Medulla oblongata (tissue), 1 donor: Measurements from ENCODE around the gene RNF227.
A peak's percentile ranks its signal among the peaks of the same experiment; 100 is the strongest.

Experiments used
- DNase-seq: peaks from one replicate; pipeline ENCODE4 v3.0.0-alpha.2; 2015; ENCODE audit errors: extremely low spot score

The RNF227 gene

GRCh38 chr17:7930841-7931631 is 14.9 kb upstream of the RNF227 start:
- DNase-seq = no peak

- peak; percentile 37 for DNase-seq
Observed at GRCh38 chr17:7929158-7930023, 13.3 kb upstream of the RNF227 start, which contains the start of gene KCNAB3. KCNAB3 (minus strand) TSS chr17:7929856; CDS start chr17:7929435, 421 bp downstream.

DNA sequence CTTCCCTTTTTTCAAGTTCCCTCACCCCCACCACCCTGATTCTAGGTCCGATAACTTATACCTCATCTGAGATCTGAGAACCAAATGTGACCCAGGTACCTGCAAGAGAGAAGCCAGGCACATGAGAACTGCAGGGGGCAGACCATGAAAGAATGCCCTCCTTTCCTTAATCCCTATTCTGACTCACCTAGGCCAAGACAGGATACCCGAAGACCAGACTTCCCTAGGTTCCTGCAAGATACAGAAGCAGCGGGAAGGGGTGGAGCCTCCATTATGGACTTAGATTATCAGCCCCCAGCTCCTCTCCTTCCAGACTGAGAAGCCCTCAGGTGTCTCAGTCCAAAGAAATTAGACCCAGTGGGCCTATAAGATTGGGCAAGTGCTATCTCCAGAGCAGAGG is 11.5 kb upstream of the RNF227 start:
- DNase-seq = no peak

DNA sequence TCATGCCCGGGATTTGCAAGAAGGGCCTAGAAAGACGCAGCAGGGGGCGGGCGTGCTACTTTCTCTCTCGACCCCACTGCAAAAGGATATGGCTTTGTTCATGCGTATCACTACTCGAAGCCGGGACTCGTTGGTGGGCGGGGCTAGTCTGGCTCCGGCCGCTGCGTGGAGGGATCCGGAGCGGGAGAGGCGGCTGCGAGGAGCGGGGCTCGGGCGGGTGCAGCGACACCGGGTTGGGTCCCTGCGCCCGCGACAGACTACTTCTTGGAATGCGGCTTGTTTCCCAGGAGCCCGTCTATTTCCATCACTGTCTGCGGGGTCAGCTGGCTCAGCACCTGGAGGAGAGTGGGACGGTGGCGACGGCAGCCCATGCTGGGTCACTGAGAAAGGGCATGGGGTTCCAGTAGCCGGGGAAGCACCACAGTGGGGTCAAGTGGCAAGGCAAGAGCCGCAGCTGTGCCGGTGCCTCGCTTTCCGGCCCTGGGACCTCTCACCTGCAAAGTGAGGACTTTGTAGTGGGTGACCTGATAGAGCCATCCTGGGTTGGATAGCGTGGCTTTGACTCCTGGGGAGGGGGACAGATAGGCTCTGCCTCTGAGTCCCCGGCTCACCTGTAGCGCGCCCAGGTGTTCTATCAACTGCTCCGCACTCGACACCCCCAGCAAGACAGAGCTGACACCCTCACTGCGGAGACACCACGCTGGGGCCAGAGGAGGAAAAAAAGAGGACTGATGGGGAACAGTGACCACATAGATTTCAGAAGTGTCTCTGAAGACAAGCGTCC is 6.9 kb upstream of the RNF227 start:
- peak; percentile 80 for DNase-seq

DNA sequence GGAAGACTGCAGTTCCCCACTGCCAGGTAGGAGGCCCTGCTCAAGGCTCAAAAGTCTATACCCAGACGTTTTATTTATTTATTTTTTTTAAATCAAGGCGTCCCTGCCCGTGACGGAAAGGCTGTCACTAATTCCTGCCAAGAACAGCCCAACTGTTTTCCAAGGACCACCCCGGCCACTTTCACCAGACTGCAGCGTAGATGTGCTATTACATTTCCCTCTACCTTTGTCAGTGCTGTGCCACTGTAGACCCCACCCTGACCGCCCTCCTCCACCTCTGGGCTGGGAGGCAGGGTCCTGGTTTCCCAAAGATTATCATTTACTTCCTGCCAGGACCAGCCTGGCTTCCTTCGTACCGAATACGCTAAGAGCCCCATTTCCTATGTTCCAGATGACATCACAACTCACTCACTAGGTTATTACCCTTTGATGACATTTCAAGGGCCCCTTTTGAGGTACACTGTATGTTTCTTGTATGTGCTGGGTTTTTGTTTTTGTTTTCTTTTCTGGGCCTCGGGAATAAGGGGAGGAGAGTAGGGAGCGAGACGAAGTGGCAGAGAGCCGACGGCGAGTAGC is 6.3 kb upstream of the RNF227 start:
- no peak for DNase-seq

DNA sequence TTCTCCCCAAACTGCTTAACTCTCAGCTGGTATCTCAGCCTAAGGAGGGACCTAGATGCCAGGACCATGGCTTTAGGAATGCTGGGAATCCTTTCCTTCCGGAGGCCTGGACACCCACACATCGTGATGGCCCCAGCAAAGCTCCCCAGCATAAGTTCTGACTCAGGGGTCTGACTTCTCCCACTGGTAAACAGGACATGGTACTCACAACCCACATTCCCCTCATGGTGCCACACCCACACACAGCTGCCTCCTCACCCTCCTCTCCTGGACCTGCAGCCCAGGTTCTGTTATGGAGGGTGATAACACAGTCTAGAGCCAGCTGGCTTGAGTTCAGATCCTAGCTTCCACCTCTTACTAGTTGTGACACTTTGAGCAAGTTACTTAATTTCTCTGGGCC is 719 bp upstream of the RNF227 start:
- DNase-seq = no peak

- no peak for DNase-seq
Observed at GRCh38 chr17:7916385-7916682, 245 bp upstream of the RNF227 start.

DNA sequence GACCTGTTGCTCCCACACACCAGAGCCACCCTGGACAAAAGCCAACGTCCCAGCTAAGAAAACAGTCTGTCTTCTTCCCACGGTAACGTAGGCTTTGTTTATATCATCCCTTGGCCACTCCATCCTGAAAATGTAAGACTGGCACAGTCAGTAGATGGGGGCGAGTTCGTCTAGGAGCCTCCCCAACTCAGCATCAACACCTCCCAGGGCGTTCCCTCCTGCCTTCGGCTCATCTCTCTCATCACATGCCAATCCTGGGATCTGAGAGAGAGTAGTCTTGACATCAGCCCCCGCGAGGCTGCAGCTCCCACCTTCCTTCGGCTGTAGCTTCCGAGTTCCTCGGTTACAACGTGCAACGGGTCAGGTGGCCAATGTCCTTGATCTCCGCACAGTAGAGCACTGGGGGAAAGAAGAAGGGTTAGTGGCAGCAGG is 894 bp downstream of the RNF227 start:
- DNase-seq = no peak

GRCh38 chr17:7912927-7913524 is 3.1 kb downstream of the RNF227 start:
- peak; percentile 83 for DNase-seq

DNA sequence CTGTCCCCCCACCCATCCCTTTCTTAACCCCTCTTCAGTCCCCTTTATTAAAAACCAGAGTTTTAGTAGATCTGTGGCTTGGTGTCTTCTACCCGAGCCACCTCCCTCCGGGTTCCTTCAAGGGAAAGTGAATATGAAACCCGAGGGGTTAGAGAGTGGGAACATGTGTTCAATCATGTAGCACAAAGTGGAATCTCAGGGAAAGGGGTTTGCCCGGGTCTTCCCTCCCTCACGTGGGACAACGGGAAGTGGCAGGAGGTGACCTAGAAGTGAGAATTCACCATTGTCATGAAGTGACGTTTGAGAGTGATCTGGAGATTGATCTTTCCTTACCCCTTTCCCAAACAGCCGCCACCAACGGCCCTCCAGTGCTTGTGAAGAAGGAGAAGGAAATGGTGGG is 5.0 kb downstream of the RNF227 start:
- DNase-seq = no peak

GRCh38 chr17:7910711-7911110 is 5.4 kb downstream of the RNF227 start:
- no peak for DNase-seq

GRCh38 chr17:7910281-7910680 is 5.8 kb downstream of the RNF227 start:
- no peak for DNase-seq

- no peak for DNase-seq
Observed at GRCh38 chr17:7909089-7909488, 7.0 kb downstream of the RNF227 start.

DNA sequence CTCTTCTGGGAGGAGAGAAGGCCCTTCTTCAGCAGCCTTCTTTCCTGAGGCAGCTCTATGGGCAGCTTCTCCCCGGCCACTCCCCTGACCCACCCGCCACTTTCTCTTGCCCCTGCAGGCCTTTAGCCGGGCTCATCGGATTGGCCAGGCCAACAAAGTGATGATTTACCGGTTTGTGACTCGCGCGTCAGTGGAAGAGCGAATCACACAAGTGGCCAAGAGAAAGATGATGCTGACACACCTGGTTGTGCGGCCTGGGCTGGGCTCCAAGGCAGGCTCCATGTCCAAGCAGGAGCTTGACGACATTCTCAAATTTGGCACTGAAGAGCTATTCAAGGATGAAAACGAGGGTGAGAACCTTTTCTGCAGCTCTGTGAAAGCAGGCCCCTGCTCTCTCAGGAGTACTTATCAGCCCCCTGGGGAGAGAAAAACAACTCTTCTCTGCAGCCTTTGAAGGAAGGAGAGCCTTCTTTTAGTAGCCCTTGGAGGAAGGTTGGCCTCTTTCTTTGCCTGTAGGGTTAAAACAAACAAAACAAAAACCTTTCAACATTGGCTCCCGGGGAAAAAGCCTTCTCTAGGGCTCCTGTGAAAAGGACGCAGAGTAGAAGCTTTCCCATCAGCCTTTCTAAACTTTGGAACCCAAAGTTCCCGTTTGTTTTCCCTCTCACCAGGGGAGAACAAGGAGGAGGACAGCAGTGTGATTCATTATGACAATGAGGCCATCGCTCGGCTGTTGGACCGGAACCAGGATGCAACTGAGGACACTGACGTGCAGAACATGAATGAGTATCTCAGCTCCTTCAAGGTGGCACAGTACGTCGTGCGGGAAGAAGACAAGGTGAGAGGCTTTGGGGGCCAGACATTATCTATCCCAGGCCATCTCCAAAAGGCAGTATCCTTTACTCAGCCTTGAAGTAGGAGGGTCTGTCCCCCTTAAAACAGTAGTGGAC is 12.7 kb downstream of the RNF227 start:
- no peak for DNase-seq

GRCh38 chr17:7897773-7898172 is 18.3 kb downstream of the RNF227 start:
- DNase-seq = peak; percentile 83

DNA sequence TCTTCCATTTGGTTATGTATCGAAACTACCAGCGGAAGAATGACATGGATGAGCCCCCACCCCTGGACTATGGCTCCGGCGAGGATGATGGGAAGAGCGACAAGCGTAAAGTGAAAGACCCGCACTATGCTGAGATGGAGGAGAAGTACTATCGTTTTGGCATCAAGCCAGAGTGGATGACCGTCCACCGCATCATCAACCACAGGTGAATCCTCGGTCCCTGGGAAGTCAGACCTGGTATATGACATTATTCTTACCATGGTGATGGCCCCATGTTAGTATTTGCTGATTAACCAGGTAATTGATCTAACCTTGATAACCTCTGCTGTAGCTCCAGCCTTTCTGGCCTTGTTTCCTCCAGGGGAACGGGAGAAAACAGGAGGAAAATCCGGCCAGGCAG is 19.0 kb downstream of the RNF227 start:
- DNase-seq = no peak

- DNase-seq = no peak
Observed at GRCh38 chr17:7894866-7895265, 21.2 kb downstream of the RNF227 start.

GRCh38 chr17:7894226-7894625 is 21.9 kb downstream of the RNF227 start:
- DNase-seq = no peak

- DNase-seq = no peak
Observed at GRCh38 chr17:7893187-7893880, 22.8 kb downstream of the RNF227 start.
